Smooth muscle cell (in vitro differentiated cells): Measurements from ENCODE around the gene RANBP9. TPM values are rescaled to one million over a fixed set of nuclear protein-coding genes. Genes with fewer than 3 reads are reported as not detected.

Experiments
- DNase-seq: peaks from one replicate; lab custom pipeline; 2025; ENCODE audit not compliant: unreplicated experiment; lab: John Stamatoyannopoulos, UW
- H2AFZ ChIP-seq: fragments of 200-600 bp; sonication (generic); 2 replicates; pipeline ENCODE4 v1.6.0; 2016; ENCODE audit warnings: antibody characterized with exemption, low read depth, mild to moderate bottlenecking
- H3F3A ChIP-seq: fragments of 200-600 bp; sonication (generic); 2 replicates; pipeline ENCODE4 v1.6.0; 2017; ENCODE audit warnings: antibody characterized with exemption, low read depth
- H3K27ac ChIP-seq: fragments of 200-600 bp; sonication (generic); 2 replicates; pipeline ENCODE4 v1.5.1; 2016; ENCODE audit warnings: low read depth, mild to moderate bottlenecking
- H3K27me3 ChIP-seq: fragments of 200-600 bp; sonication (generic); 2 replicates; pipeline ENCODE4 v1.6.1; 2016; ENCODE audit warnings: low read depth, mild to moderate bottlenecking
- H3K36me3 ChIP-seq: fragments of 200-600 bp; sonication (generic); 2 replicates; pipeline ENCODE4 v1.5.1; 2016; ENCODE audit warnings: low read depth
- H3K4me1 ChIP-seq: fragments of 200-600 bp; sonication (generic); 2 replicates; pipeline ENCODE4 v1.5.1; 2016; ENCODE audit warnings: low read depth
- H3K4me2 ChIP-seq: fragments of 200-600 bp; sonication (generic); 2 replicates; pipeline ENCODE4 v1.6.0; 2016; ENCODE audit warnings: mild to moderate bottlenecking
- H3K4me3 ChIP-seq: fragments of 200-600 bp; sonication (generic); 2 replicates; pipeline ENCODE4 v1.5.1; 2016; ENCODE audit warnings: mild to moderate bottlenecking
- H3K79me2 ChIP-seq: fragments of 200-600 bp; sonication (generic); 2 replicates; pipeline ENCODE4 v1.6.0; 2016; ENCODE audit warnings: low read depth, mild to moderate bottlenecking
- H3K9ac ChIP-seq: fragments of 200-600 bp; sonication (generic); 2 replicates; pipeline ENCODE4 v1.6.0; 2016; ENCODE audit warnings: low read depth
- H3K9me3 ChIP-seq: fragments of 200-600 bp; sonication (generic); replicated peaks from 2 replicates; pipeline ENCODE4 v1.5.1; 2016; ENCODE audit warnings: low read depth
- H4K20me1 ChIP-seq: fragments of 200-600 bp; sonication (generic); 2 replicates; pipeline ENCODE4 v1.6.0; 2016; ENCODE audit warnings: low read depth
- WGBS: methylation state at CpG from one replicate; pipeline ENCODE4 v1.1.7; 2016; ENCODE audit warnings: low lambda C conversion rate; 5-methylcytosine and 5-hydroxymethylcytosine counted together
- polyA plus RNA-seq: library from polyadenylated mRNA; unstranded; fragments of >200 nt; fragmentation: Nextera tagmentation; extraction: Ambion mirVana; gene quantifications from 2 replicates; pipeline ENCODE4 v1.2.1, GENCODE V29; 2016
- total RNA-seq: library from RNA; depleted of rRNA; stranded (reverse); fragments of >200 nt; gene quantifications from 2 replicates; pipeline ENCODE4 v1.2.3, GENCODE V29; 2014
- TF ChIP-seq, protein P1 (sequence below): fragments of 200-600 bp; sonication (generic); IDR thresholded peaks from 2 replicates; pipeline ENCODE4 v1.5.1; 2017; ENCODE audit warnings: borderline replicate concordance, mild to moderate bottlenecking, antibody characterized with exemption; ENCODE audit not compliant: insufficient read depth, poor library complexity, severe bottlenecking

RANBP9 gene
- total and polyA plus RNA-seq, 2 experiments from 2014 or later: 26.9 to 40.9 TPM

DNA sequence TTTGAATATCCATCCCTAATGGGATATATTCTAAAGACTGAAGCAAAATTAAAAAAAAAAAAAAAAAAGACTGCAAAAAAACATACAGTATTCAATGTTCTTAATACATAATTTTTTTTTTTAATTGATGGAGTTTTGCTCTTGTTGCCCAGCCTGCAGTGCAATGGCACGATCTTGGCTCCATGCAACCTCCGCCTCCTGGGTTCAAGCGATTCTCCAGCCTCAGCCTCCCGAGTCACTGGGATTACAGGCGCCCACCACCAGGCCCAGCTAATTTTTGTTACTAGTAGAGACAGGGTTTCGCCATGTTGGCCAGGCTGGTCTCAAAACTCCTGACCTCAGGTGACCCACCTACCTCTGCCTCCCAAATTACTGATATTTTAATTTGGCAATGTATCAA lies 29.3 kb downstream of the RANBP9 start:
- 96% methylated on average over 6 of the region's 6 CpGs for WGBS
- no peak overlapping the region for H3K27ac ChIP-seq
- DNase-seq: no peak
- no peaks in the 10 kb centered on the region for H3K27me3 ChIP-seq
- peaks cover 85% of the 10 kb centered on the region for H4K20me1 ChIP-seq
- H3K79me2 ChIP-seq: peaks cover 96% of the 10 kb centered on the region
- TF ChIP-seq, protein P1, sequence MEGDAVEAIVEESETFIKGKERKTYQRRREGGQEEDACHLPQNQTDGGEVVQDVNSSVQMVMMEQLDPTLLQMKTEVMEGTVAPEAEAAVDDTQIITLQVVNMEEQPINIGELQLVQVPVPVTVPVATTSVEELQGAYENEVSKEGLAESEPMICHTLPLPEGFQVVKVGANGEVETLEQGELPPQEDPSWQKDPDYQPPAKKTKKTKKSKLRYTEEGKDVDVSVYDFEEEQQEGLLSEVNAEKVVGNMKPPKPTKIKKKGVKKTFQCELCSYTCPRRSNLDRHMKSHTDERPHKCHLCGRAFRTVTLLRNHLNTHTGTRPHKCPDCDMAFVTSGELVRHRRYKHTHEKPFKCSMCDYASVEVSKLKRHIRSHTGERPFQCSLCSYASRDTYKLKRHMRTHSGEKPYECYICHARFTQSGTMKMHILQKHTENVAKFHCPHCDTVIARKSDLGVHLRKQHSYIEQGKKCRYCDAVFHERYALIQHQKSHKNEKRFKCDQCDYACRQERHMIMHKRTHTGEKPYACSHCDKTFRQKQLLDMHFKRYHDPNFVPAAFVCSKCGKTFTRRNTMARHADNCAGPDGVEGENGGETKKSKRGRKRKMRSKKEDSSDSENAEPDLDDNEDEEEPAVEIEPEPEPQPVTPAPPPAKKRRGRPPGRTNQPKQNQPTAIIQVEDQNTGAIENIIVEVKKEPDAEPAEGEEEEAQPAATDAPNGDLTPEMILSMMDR: no peak
- no peaks in the 10 kb centered on the region for H3K9me3 ChIP-seq
- H3K36me3 ChIP-seq: peaks cover 15% of the 10 kb centered on the region
- H3K4me1 ChIP-seq: no peaks in the 10 kb centered on the region
- no peak overlapping the region for H3K4me2 ChIP-seq
- H2AFZ ChIP-seq: no peak overlapping the region
- no peak overlapping the region for H3K4me3 ChIP-seq
- peaks cover 6% of the 10 kb centered on the region for H3F3A ChIP-seq
- H3K9ac ChIP-seq: no peak overlapping the region

GRCh38 chr6:13681305-13682061 lies 30.2 kb downstream of the RANBP9 start:
- H3K79me2 ChIP-seq: peaks cover 97% of the 10 kb centered on the region
- TF ChIP-seq, protein P1: no peak
- no peaks in the 10 kb centered on the region for H3K27me3 ChIP-seq
- no peaks in the 10 kb centered on the region for H3K9me3 ChIP-seq
- no peaks in the 10 kb centered on the region for H3K4me1 ChIP-seq
- H3K9ac ChIP-seq: no peak overlapping the region
- H3K27ac ChIP-seq: no peak overlapping the region
- no peak for DNase-seq
- peaks cover 9% of the 10 kb centered on the region for H3F3A ChIP-seq
- H4K20me1 ChIP-seq: peaks cover 85% of the 10 kb centered on the region
- H3K4me3 ChIP-seq: no peak overlapping the region
- peaks cover 15% of the 10 kb centered on the region for H3K36me3 ChIP-seq
- H2AFZ ChIP-seq: no peak overlapping the region
- H3K4me2 ChIP-seq: no peak overlapping the region
- 98% methylated on average over 7 of the region's 7 CpGs for WGBS

GRCh38 chr6:13680448-13680968 lies 31.1 kb downstream of the RANBP9 start:
- WGBS: 88% methylated on average over 6 of the region's 6 CpGs
- Histone ChIP-seq H3K79me2 (peaks cover 100% of the 10 kb centered on the region), H3K4me1 (no peaks in the 10 kb centered on the region), H4K20me1 (peaks cover 88% of the 10 kb centered on the region), H3K4me2 (no peak overlapping the region), H2AFZ (no peak overlapping the region), H3K9me3 (no peaks in the 10 kb centered on the region), H3K9ac (no peak overlapping the region), H3K4me3 (no peak overlapping the region), H3K36me3 (peaks cover 15% of the 10 kb centered on the region), H3K27ac (no peak overlapping the region), H3F3A (peaks cover 9% of the 10 kb centered on the region), H3K27me3 (no peaks in the 10 kb centered on the region)
- TF ChIP-seq, protein P1: no peak
- no peak for DNase-seq
